Stomach (tissue), 4 donors: ENCODE data around the gene SUSD6.

Experiments
- CTCF ChIP-seq, 7 experiments: fragments of 450-650 bp in 4 of 7; fragments of 200-600 bp in 3 of 7; sonication (generic) in 3 of 7; IDR thresholded peaks; one replicate each; pipeline ENCODE4 v1.5.1; 2016 to 2019; ENCODE audit warnings: antibody characterized with exemption in 7 of 7, control low read depth in 2 of 7, mild to moderate bottlenecking in 1 of 7
- POLR2A ChIP-seq, 4 donors: fragments of 450-650 bp; IDR thresholded peaks; one replicate each; pipeline ENCODE4 v1.6.1; 2016; ENCODE audit warnings: antibody characterized with exemption in 4 of 4, control low read depth in 2 of 4, mild to moderate bottlenecking in 1 of 4, moderate library complexity in 1 of 4
- POLR2AphosphoS5 ChIP-seq, 3 donors: sonication (generic); formaldehyde crosslinking; IDR thresholded peaks; one replicate each; pipeline ENCODE4 v1.6.1; 2016; ENCODE audit warnings: antibody characterized with exemption in 3 of 3

DNA sequence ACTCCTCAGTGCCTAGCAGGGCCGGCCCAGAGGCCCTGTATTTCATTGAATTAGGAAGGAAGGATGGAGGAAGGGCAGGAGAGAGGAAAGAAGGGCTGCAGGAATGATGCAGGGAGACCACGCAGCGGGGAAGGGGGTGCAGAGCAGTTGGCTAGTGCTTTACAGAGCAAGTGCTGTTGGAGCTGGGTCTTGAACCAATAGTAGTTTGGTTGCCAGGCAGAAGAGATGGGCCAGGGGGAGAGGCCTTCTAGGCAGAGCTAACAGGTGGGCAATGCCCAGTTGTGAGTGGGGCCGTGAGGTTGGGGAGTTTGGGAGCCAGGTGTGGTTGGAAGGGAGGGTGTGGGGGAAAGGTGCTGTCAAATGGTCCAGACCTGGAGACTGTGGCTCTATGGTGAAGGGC is 116.5 kb downstream of the SUSD6 start:
- TF ChIP-seq POLR2AphosphoS5 (IDR thresholded peaks at IDR 0.05) (no peak), CTCF (IDR thresholded peaks at IDR 0.05) (no peak), POLR2A (IDR thresholded peaks at IDR 0.05) (no peak)
